Heart right ventricle (tissue), 16 donors: ENCODE results near the gene ADGRG2. TPM values are rescaled to one million over a fixed set of nuclear protein-coding genes. Genes with fewer than 3 reads are reported as not detected.

Experiments
- ATAC-seq, 8 donors: fragments of 200-7000 bp; cut with Tn5 transposase; one replicate each; pipeline ENCODE4 v1.9.1; 2020; ENCODE audit warnings: mild to moderate bottlenecking in 8 of 8, moderate library complexity in 8 of 8, moderate number of reproducible peaks in 1 of 8
- DNase-seq, 2 donors: peaks; one replicate each; pipeline ENCODE4 v3.0.0-alpha.2; 2020
- H3K27ac ChIP-seq, 10 donors: fragments of 200-600 bp; sonication (generic) in 2 of 10; one replicate each; pipeline versions ENCODE4 v1.5.0 to v1.8.0; 2020 to 2022; ENCODE audit warnings: mild to moderate bottlenecking in 3 of 10
- H3K27me3 ChIP-seq, 7 donors: fragments of 200-600 bp; one replicate each; pipeline ENCODE4 v1.8.0; 2021 to 2022; ENCODE audit warnings: mild to moderate bottlenecking in 2 of 7
- H3K36me3 ChIP-seq, 9 donors: fragments of 200-600 bp; sonication (generic) in 1 of 9; one replicate each; pipeline versions ENCODE4 v1.5.0 to v1.8.0; 2020 to 2022; ENCODE audit warnings: mild to moderate bottlenecking in 2 of 9
- H3K4me1 ChIP-seq, 9 donors: fragments of 200-600 bp; sonication (generic) in 1 of 9; one replicate each; pipeline versions ENCODE4 v1.5.0 to v1.8.0; 2020 to 2022; ENCODE audit warnings: mild to moderate bottlenecking in 4 of 9
- H3K4me3 ChIP-seq, 10 donors: fragments of 200-600 bp; sonication (generic) in 2 of 10; one replicate each; pipeline versions ENCODE4 v1.5.0 to v1.8.0; 2020 to 2022; ENCODE audit warnings: mild to moderate bottlenecking in 7 of 10, moderate library complexity in 2 of 10
- H3K9me3 ChIP-seq, 11 donors: fragments of 200-600 bp in 10 of 11; sonication (generic) in 2 of 11; one replicate each; pipeline versions ENCODE4 v1.5.0 to v1.8.0; 2013 to 2022; ENCODE audit warnings: mild to moderate bottlenecking in 2 of 11, control low read depth in 1 of 11, moderate library complexity in 1 of 11
- CTCF ChIP-seq, 9 donors: fragments of 200-600 bp; sonication (generic) in 2 of 9; IDR thresholded peaks; one replicate each; pipeline versions ENCODE4 v1.5.0 to v1.8.0; 2021 to 2022; ENCODE audit warnings: antibody characterized with exemption in 9 of 9, mild to moderate bottlenecking in 5 of 9, moderate library complexity in 1 of 9
- WGBS, 2 donors: extraction: QIAGEN DNeasy Blood & Tissue Kit; methylation state at CpG; one replicate each; pipeline ENCODE4 v1.1.7; 2013; ENCODE audit warnings: inconsistent platforms in 1 of 2; 5-methylcytosine and 5-hydroxymethylcytosine counted together
- intact Hi-C, 10 donors: fragments of 100-400 bp; cut with DNase I; formaldehyde crosslinking; loops; one replicate each; pipeline versions ENCODE4 v1.11.1 to v1.14.2; 2022
- polyA plus RNA-seq, 2 donors: library from polyadenylated mRNA; stranded (reverse); fragments of 200-250 nt; gene quantifications; one replicate each; pipeline ENCODE4 v1.2.3, GENCODE V29; 2013
- total RNA-seq, 10 donors: library from RNA; stranded (reverse); fragmentation: NEBNext Ultra II Directional in 3 of 10; extraction: Animal tissue kit (Norgen Biotek cat#: 25700) in 3 of 10; gene quantifications; one replicate each; pipeline versions ENCODE4 v1.2.1 to v1.2.4, GENCODE V29; 2021 to 2023
- donor health status: Arrhythmogenic right ventricular cardiomyopathy.
- donor health status: ischemic (EF 13 %, LVEDD 7.1; RV severe dilation, severe dysfunction).
- donor health status: healthy with polysubstance abuse.
- donor health status: DM: no; HTN: yes; CAD: no.
- donor health status: DM: no; HTN: no; CAD: no.
- donor health status: ischemic (EF 25% LVEDD 6.9; RV normal size, moderate dysfunction).
- donor health status: ischemic (EF 25% LVEDD 5.7; RV mildly dilated, moderate dysfunction).
- donor health status: healthy.
- donor health status: DM: yes; HTN: yes; CAD: no.
- donor health status: Ischemic cardiomyopathy.
- donor health status: ischemic (EF 35%, LVEDD 5.7; RV mildly dilated, moderate dysfunction).
- donor health status: nonischemic (EF 11% LVEDD 7.7; RV severe dilation, severe dysfunction).
- donor health status: DM: yes; HTN: yes; CAD: no.
- donor health status: PGD.
- donor health status: ischemic (EF 29% LVEDD 5.4; RV normal size, mild dysfunction).
- donor health status: nonischemic (EF 23%, LVEDD 6.1; RV moderate dilation, normal function).

Gene ADGRG2
- total and polyA plus RNA-seq, 12 donors, result 0.11 to 0.62 (median 0.27) TPM

- Histone ChIP-seq H3K27me3 (no peaks in the 10 kb centered on the region), H3K36me3 (no peaks in the 10 kb centered on the region), H3K9me3 (no peaks in the 10 kb centered on the region), H3K27ac (no peak overlapping the region), H3K4me1 (peaks cover 0 to 3% (median 0%) of the 10 kb centered on the region in 9 donors), H3K4me3 (no peak overlapping the region)
- intact Hi-C loops, result no loop called here
- ATAC-seq, result no peak
- no peak for DNase-seq
- no peak for TF ChIP-seq CTCF (IDR thresholded peaks at IDR 0.05)
- 88 to 91% methylated on average over 12 of the region's 12 CpGs for WGBS, 2 donors
Measured at GRCh38 chrX:19097553-19098283, 24.6 kb downstream of the ADGRG2 start.

- no peak for TF ChIP-seq CTCF (IDR thresholded peaks at IDR 0.05)
- H3K9me3 ChIP-seq, result no peaks in the 10 kb centered on the region
- no peak overlapping the region for H3K4me3 ChIP-seq
- 27 to 66% methylated on average over 2 of the region's 2 CpGs for WGBS, 2 donors
- DNase-seq, result no peak
- H3K27me3 ChIP-seq, result no peaks in the 10 kb centered on the region
- no peak for ATAC-seq
- peaks cover 0 to 3% (median 0%) of the 10 kb centered on the region in 9 donors for H3K4me1 ChIP-seq
- intact Hi-C loops, result no loop called here
- H3K36me3 ChIP-seq, result no peaks in the 10 kb centered on the region
- H3K27ac ChIP-seq, result no peak overlapping the region
Measured at GRCh38 chrX:19096586-19096985, 25.7 kb downstream of the ADGRG2 start.

GRCh38 chrX:19094654-19095053 lies 27.6 kb downstream of the ADGRG2 start:
- no peak overlapping the region for H3K4me3 ChIP-seq
- no peak overlapping the region for H3K27ac ChIP-seq
- peak; percentile 50 to 88 (median 70) for ATAC-seq
- H3K9me3 ChIP-seq, result peaks cover 0 to 8% (median 2%) of the 10 kb centered on the region in 11 donors
- H3K4me1 ChIP-seq, result peaks cover 0 to 3% (median 0%) of the 10 kb centered on the region in 9 donors
- WGBS, 2 donors, result 28 to 36% methylated on average over 8 to 12 of the region's 12 CpGs
- peak; percentile 6 to 24 for DNase-seq
- H3K27me3 ChIP-seq, result no peaks in the 10 kb centered on the region
- no peak for TF ChIP-seq CTCF (IDR thresholded peaks at IDR 0.05)
- intact Hi-C loops, result no loop called here
- H3K36me3 ChIP-seq, result no peaks in the 10 kb centered on the region

- H3K27ac ChIP-seq, result no peak overlapping the region
Measured at GRCh38 chrX:19091596-19091995, 30.7 kb downstream of the ADGRG2 start.

More at GRCh38 chrX:19091596-19091995, 30.7 kb downstream of the ADGRG2 start:
- no peak overlapping the region for H3K4me3 ChIP-seq
- H3K27me3 ChIP-seq, result no peaks in the 10 kb centered on the region
- intact Hi-C loops, result no loop called here
- TF ChIP-seq CTCF (IDR thresholded peaks at IDR 0.05), result no peak
- ATAC-seq, result no peak
- H3K36me3 ChIP-seq, result no peaks in the 10 kb centered on the region
- 93 to 94% methylated on average over 6 of the region's 6 CpGs for WGBS, 2 donors
- H3K9me3 ChIP-seq, result peaks cover 0 to 14% (median 7%) of the 10 kb centered on the region in 11 donors
- DNase-seq, result no peak
- peaks cover 0 to 3% (median 0%) of the 10 kb centered on the region in 9 donors for H3K4me1 ChIP-seq
